ENCODE results near the gene FBXL17. TPM values are rescaled to one million over a fixed set of nuclear protein-coding genes. Genes with fewer than 3 reads are reported as not detected.
"Not testable (repeated sequence)": the region's sequence is repeated elsewhere in the genome, so short reads cannot be mapped to it uniquely, and the experiment has no call there.

FBXL17 gene
- total and polyA plus RNA-seq, 7 donors = 6.2 to 36.1 (median 30.3) TPM

- TF ChIP-seq, protein P1, sequence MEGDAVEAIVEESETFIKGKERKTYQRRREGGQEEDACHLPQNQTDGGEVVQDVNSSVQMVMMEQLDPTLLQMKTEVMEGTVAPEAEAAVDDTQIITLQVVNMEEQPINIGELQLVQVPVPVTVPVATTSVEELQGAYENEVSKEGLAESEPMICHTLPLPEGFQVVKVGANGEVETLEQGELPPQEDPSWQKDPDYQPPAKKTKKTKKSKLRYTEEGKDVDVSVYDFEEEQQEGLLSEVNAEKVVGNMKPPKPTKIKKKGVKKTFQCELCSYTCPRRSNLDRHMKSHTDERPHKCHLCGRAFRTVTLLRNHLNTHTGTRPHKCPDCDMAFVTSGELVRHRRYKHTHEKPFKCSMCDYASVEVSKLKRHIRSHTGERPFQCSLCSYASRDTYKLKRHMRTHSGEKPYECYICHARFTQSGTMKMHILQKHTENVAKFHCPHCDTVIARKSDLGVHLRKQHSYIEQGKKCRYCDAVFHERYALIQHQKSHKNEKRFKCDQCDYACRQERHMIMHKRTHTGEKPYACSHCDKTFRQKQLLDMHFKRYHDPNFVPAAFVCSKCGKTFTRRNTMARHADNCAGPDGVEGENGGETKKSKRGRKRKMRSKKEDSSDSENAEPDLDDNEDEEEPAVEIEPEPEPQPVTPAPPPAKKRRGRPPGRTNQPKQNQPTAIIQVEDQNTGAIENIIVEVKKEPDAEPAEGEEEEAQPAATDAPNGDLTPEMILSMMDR (IDR thresholded peaks at IDR 0.05) = no peak
These were observed 38.3 kb upstream of the FBXL17 start for GRCh38 chr5:108420158-108420557.

DNA sequence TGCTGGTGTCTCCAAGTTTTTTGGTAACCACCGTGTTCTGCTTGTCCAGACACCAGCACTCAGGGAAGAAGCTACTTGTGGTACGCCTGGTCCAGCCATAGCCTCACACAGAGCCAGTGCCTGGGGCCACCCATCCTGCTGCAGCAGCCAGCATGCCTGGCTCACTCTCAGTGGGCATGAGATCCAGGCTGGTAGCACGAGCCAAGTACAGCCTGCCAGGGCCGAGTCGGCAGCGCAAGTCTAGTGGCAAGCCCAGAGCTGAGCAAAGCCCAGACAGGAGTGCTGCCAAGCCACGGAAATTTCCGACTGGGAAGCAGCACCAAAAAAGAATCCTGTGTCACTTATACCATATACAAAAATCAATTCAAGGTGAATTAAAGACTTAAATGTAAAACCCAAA is 36.3 kb upstream of the FBXL17 start:
- Histone ChIP-seq H3K36me3 (ENCODE audit: insufficient read depth in 1 of 2, low read depth in 1 of 2) (no peaks in the 10 kb centered on the region), H3K4me3 (peak overlapping the region; percentile 19), H3K4me1 (peaks cover 3% of the 10 kb centered on the region), H3K27ac (no peak overlapping the region), H3K9me3 (no peaks in the 10 kb centered on the region), H3K27me3 (ENCODE audit: insufficient read depth in 3 of 3, low read length in 2 of 3) (no peaks in the 10 kb centered on the region)
- TF ChIP-seq, protein P1 (IDR thresholded peaks at IDR 0.05) = no peak
- intact Hi-C loops (cut with DNase I) = no loop called here
- 26 to 34% (median 30%) methylated on average over 8 of the region's 8 CpGs for WGBS, 3 donors
- DNase-seq = peak; percentile 54 to 89
- ATAC-seq = peak; percentile 95 to 99 (median 98)

More at GRCh38 chr5:108420158-108420557, 38.3 kb upstream of the FBXL17 start:
- Histone ChIP-seq H3K36me3 (ENCODE audit: insufficient read depth in 1 of 2, low read depth in 1 of 2) (no peaks in the 10 kb centered on the region), H3K9me3 (no peaks in the 10 kb centered on the region), H3K27me3 (ENCODE audit: insufficient read depth in 3 of 3, low read length in 2 of 3) (no peaks in the 10 kb centered on the region), H3K4me1 (peaks cover 3% of the 10 kb centered on the region), H3K27ac (no peak overlapping the region), H3K4me3 (no peak overlapping the region)
- intact Hi-C loops (cut with DNase I) = no loop called here
- DNase-seq (no peak), ATAC-seq (no peak)
- WGBS, 3 donors = 47 to 62% (median 54%) methylated on average over 5 of the region's 5 CpGs

- H3K4me1 ChIP-seq = peaks cover 3% of the 10 kb centered on the region
- DNase-seq (no peak), ATAC-seq (no peak)
- H3K36me3 ChIP-seq (ENCODE audit: insufficient read depth in 1 of 2, low read depth in 1 of 2) = no peaks in the 10 kb centered on the region
- no peak overlapping the region for H3K4me3 ChIP-seq
- H3K9me3 ChIP-seq = no peaks in the 10 kb centered on the region
- H3K27me3 ChIP-seq (ENCODE audit: insufficient read depth in 3 of 3, low read length in 2 of 3) = no peaks in the 10 kb centered on the region
- 86 to 91% (median 90%) methylated on average over 5 of the region's 5 CpGs for WGBS, 3 donors
- no peak overlapping the region for H3K27ac ChIP-seq
- intact Hi-C loops (cut with DNase I) = no loop called here
- TF ChIP-seq, protein P1 (IDR thresholded peaks at IDR 0.05) = no peak
These were observed 35.3 kb upstream of the FBXL17 start for GRCh38 chr5:108417166-108417670.

DNA sequence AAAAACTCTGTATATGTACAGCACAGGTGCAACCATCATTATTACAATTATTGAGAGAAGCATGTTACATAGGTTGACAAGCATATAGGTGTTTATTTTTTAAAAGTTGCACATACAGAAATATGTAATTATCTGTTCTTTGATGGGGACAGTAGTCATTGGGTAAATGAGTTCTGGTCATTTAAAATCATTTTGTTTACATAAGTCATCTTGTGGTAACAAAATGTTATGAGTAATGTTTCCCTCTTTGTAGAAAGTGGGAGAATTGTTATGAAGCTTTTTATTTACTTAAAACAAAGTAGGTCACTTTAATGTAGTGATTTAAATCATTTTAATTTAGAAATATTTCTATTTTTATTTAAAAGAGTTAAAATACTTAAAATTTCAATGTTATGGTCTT is 33.8 kb upstream of the FBXL17 start:
- intact Hi-C loops (cut with DNase I) = no loop called here
- no peak overlapping the region for H3K27ac ChIP-seq
- ATAC-seq (no peak), DNase-seq (no peak)
- TF ChIP-seq, protein P1 (IDR thresholded peaks at IDR 0.05) = no peak
- H3K4me1 ChIP-seq = peaks cover 3% of the 10 kb centered on the region
- H3K4me3 ChIP-seq = no peak overlapping the region
- H3K27me3 ChIP-seq (ENCODE audit: insufficient read depth in 3 of 3, low read length in 2 of 3) = no peaks in the 10 kb centered on the region
- no peaks in the 10 kb centered on the region for H3K36me3 ChIP-seq (ENCODE audit: insufficient read depth in 1 of 2, low read depth in 1 of 2)
- no peaks in the 10 kb centered on the region for H3K9me3 ChIP-seq

- Histone ChIP-seq H3K36me3 (ENCODE audit: insufficient read depth in 1 of 2, low read depth in 1 of 2) (no peaks in the 10 kb centered on the region), H3K9me3 (no peaks in the 10 kb centered on the region), H3K27ac (no peak overlapping the region), H3K4me3 (no peak overlapping the region), H3K27me3 (ENCODE audit: insufficient read depth in 3 of 3, low read length in 2 of 3) (no peaks in the 10 kb centered on the region), H3K4me1 (no peaks in the 10 kb centered on the region)
- TF ChIP-seq, protein P1 (IDR thresholded peaks at IDR 0.05) = no peak
- intact Hi-C loops (cut with DNase I) = no loop called here
- 43 to 52% (median 49%) methylated on average over 2 of the region's 2 CpGs for WGBS, 3 donors
- DNase-seq = no peak
- ATAC-seq = no peak
These were observed 27.9 kb upstream of the FBXL17 start for GRCh38 chr5:108409786-108410185.

DNA sequence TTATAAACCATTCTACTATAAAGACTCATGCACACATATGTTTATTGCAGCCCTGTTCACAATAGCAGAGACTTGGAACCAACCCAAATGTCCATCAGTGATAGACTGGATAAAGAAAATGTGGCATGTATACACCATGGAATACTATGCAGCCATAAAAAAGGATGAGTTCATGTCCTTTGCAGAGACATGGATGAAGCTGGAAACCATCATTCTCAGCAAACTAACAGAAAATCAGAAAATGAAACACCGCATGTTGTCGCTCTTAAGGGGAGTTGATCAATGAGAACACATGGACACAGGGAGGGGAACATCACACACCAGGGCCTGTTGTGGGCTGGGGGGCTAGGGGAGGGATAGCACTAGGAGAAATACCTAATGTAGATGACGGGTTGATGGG is 23.3 kb upstream of the FBXL17 start:
- ATAC-seq = not testable (repeated sequence)

More for the DNA sequence above, 23.3 kb upstream of the FBXL17 start:
- 94 to 99% (median 95%) methylated on average over 3 of the region's 3 CpGs for WGBS, 3 donors
- H3K36me3 ChIP-seq (ENCODE audit: insufficient read depth in 1 of 2, low read depth in 1 of 2); intact Hi-C loops (cut with DNase I); H3K4me1 ChIP-seq; H3K27me3 ChIP-seq (ENCODE audit: insufficient read depth in 3 of 3, low read length in 2 of 3); DNase-seq; H3K27ac ChIP-seq; H3K4me3 ChIP-seq; H3K9me3 ChIP-seq: not testable (repeated sequence)

Data from psoas muscle (tissue), 8 donors.